Mucosa of descending colon (tissue), 3 donors: Measurements from ENCODE around the gene LKAAEAR1. TPM values are rescaled to one million over a fixed set of nuclear protein-coding genes. Genes with fewer than 3 reads are reported as not detected.

Source experiments
- ATAC-seq: fragments of 200-7000 bp; cut with Tn5 transposase; one replicate; pipeline ENCODE4 v1.9.1; 2020; ENCODE audit warnings: mild to moderate bottlenecking, moderate library complexity
- DNase-seq, 3 donors: peaks; one replicate each; pipeline ENCODE4 v3.0.0-alpha.2; 2020
- H3K36me3 ChIP-seq: fragments of 200-600 bp; one replicate; pipeline ENCODE4 v1.8.0; 2021; ENCODE audit warnings: low read depth, mild to moderate bottlenecking
- H3K4me1 ChIP-seq: fragments of 200-600 bp; one replicate; pipeline ENCODE4 v1.8.0; 2021; ENCODE audit warnings: low read depth, mild to moderate bottlenecking
- H3K4me3 ChIP-seq: fragments of 200-600 bp; one replicate; pipeline ENCODE4 v1.8.0; 2021; ENCODE audit warnings: mild to moderate bottlenecking
- H3K9me3 ChIP-seq: fragments of 200-600 bp; one replicate; pipeline ENCODE4 v1.8.0; 2021; ENCODE audit warnings: mild to moderate bottlenecking
- CTCF ChIP-seq: fragments of 200-600 bp; IDR thresholded peaks from one replicate; pipeline ENCODE4 v1.8.0; 2022; ENCODE audit warnings: antibody characterized with exemption, mild to moderate bottlenecking
- intact Hi-C, 2 donors: fragments of 100-400 bp; cut with DNase I in 1 of 2; cut with micrococcal nuclease in 1 of 2; formaldehyde crosslinking; loops; one replicate each; pipeline versions ENCODE4 v1.11.0 to v1.11.1; 2022; cut with DNase I, micrococcal nuclease
- total RNA-seq, 3 donors: library from RNA; stranded (reverse); fragmentation: NEBNext Ultra II Directional in 2 of 3; extraction: Animal tissue kit (Norgen Biotek cat#: 25700) in 2 of 3; gene quantifications; one replicate each; pipeline versions ENCODE4 v1.2.1 to v1.2.4, GENCODE V29; 2021 to 2023
- donor health status: DM: no; HTN: no; CAD: no; lungs with moderate emphysema.
- donor health status: DM: no; HTN: no; CAD: no.
- donor health status: DM: no; HTN: yes; CAD: no.

Gene LKAAEAR1
- total RNA-seq, 3 donors from 2014 or later, result not detected

GRCh38 chr20:64069614-64070243, 14.5 kb downstream of the LKAAEAR1 start:
- ATAC-seq, result no peak
- intact Hi-C loops, result no loop called here
- Histone ChIP-seq H3K36me3 (no peaks in the 10 kb centered on the region), H3K9me3 (no peaks in the 10 kb centered on the region), H3K4me3 (no peak overlapping the region), H3K4me1 (no peaks in the 10 kb centered on the region)
- no peak for DNase-seq
- TF ChIP-seq CTCF, result peak; percentile 49

GRCh38 chr20:64069209-64069613, 15.0 kb downstream of the LKAAEAR1 start:
- Histone ChIP-seq H3K36me3 (no peaks in the 10 kb centered on the region), H3K9me3 (no peaks in the 10 kb centered on the region), H3K4me1 (no peaks in the 10 kb centered on the region), H3K4me3 (no peak overlapping the region)
- TF ChIP-seq CTCF, result no peak
- intact Hi-C loops, result no loop called here
- ATAC-seq, result no peak
- DNase-seq, result no peak

- intact Hi-C loops, result no loop called here
These were observed 15.6 kb downstream of the LKAAEAR1 start for GRCh38 chr20:64068386-64069208.

GRCh38 chr20:64067733-64068307, 16.4 kb downstream of the LKAAEAR1 start:
- no peak overlapping the region for H3K4me3 ChIP-seq
- H3K36me3 ChIP-seq, result no peaks in the 10 kb centered on the region
- DNase-seq (no peak), ATAC-seq (no peak)
- no peak for TF ChIP-seq CTCF
- intact Hi-C loops, result no loop called here
- H3K9me3 ChIP-seq, result no peaks in the 10 kb centered on the region
- no peaks in the 10 kb centered on the region for H3K4me1 ChIP-seq

More at GRCh38 chr20:64068386-64069208, 15.6 kb downstream of the LKAAEAR1 start:
- TF ChIP-seq CTCF, result no peak
- ATAC-seq, result no peak
- Histone ChIP-seq H3K4me1 (no peaks in the 10 kb centered on the region), H3K9me3 (no peaks in the 10 kb centered on the region), H3K36me3 (no peaks in the 10 kb centered on the region), H3K4me3 (no peak overlapping the region)
- no peak for DNase-seq

- Histone ChIP-seq H3K9me3 (no peaks in the 10 kb centered on the region), H3K4me1 (peaks cover 4% of the 10 kb centered on the region), H3K36me3 (no peaks in the 10 kb centered on the region), H3K4me3 (no peak overlapping the region)
- intact Hi-C loops, result no loop called here
- DNase-seq (no peak), ATAC-seq (no peak)
- TF ChIP-seq CTCF, result no peak
These were observed 17.1 kb downstream of the LKAAEAR1 start for GRCh38 chr20:64067005-64067632.
